HG03342 (cell line): ENCODE results near the gene ROBO3.

ENCODE experiments used
- ATAC-seq: cut with Tn5 transposase; IDR thresholded peaks from one replicate; pipeline ENCODE4 v1.9.1; 2021; ENCODE audit warnings: mild to moderate bottlenecking, moderate library complexity; ENCODE audit not compliant: unreplicated experiment

ROBO3 gene

DNA sequence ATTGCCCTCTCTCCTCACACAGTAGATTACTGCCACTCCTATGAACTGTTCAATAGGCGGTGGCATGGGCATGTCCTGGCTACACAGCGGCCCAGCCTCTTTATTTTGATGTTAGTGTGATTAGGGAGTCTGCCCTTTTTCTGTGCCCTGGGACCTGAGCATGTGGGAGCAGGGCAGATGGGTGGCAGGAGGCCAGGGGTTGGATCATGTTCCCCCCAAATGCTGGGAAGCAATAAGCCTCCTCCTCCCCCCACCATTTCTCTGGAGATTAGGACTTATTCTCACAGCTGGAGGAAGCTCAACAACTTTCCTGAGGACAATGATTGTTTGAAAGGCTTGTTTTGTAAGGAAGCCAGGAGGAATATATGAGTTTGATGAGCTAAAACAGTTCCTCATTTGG lies 54.7 kb downstream of the ROBO3 start:
- ATAC-seq: no peak

DNA sequence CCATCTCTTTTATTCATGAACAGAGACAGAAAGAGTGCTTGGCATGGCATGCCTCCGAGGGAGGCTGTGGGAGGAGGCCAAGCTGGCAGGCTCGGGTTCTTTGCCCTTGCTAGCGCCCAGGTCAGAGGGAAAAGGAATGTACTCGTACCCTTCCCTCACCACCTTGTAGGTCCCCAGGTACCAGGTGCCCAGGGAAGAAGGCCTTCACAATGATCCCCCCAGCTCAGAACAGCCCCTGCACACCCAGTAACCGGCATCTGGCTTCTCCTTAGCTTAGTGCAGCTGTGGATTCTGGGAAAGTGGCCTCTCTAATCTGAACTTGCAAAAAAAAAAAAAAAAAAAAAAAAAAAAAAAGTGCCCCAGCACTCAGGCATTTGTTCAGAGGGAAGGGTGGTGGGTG lies 55.1 kb downstream of the ROBO3 start:
- ATAC-seq: no peak

DNA sequence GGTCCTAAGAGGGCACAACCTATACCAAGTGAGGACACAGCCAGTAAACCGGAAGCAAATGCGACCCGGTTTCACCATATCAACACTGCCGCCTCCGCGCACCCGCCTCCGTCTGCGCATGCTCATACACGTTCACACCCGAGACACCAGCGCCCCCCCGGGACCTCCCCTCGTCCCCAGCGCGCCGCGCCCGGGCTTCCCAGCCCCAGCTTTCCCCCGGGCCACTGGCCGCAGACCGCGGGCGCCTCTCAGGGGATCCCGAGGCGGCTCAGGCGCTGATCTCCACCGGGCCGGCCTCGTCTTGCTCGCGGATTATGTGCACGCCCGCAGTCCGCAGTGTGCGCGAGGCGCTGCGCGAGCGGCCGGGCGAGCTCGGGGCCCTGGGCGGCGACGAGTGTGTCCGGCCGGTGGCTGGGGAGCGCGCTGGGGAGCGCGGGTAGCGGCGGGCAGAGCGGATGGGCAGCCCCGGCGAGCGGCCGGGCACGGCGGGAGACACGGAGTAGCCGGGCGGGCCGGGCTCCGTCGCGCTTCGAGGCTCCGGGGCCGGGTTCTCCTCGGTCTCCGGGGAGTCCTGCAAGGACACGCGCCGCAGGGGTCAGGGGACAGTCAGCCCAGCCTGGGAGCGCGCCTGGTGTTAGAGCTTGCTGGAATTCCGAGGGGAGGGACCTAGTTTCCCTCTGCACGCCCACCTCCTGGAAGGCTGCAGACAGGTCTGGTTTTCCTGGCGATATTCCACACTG lies 55.8 kb downstream of the ROBO3 start:
- peak; percentile 67 for ATAC-seq

DNA sequence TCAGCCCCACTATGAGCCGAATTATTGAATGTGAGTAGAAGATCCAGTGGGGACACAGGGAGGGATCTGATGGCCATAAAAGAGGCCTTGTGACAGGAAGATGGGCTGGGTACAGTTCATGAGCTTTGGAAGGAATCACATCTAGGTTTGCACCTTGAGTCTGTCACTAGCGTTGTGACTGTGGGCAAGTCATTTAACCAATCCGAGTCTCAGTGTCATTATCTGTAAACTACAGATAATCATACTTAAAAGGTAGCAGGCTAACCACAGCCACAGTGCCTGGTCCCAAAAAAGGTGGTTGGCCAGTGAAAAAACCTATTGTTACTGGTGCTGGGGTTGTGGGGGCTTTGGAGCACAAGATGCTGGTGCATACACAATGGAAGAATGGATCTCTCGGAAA lies 57.6 kb downstream of the ROBO3 start:
- no peak for ATAC-seq

DNA sequence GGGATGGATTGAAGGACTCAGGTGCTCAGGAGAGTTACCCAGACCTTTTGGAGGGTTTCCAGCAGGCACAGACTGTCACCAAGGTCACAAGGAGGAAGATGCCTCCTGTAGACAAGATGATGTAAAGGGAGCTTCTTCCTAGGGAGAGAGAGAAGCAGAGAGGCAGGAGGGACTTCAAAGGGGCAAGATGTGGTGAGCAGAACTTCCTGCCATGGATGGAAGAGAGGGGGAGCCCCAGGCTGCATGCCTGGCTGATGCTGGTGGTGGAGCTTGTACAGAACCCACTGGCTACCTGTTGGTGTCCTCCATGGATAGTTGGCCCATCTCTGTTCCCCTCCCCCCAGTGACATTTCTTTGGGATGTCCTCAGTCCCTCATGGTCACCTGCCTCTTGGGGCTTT lies 58.1 kb downstream of the ROBO3 start:
- ATAC-seq: no peak

DNA sequence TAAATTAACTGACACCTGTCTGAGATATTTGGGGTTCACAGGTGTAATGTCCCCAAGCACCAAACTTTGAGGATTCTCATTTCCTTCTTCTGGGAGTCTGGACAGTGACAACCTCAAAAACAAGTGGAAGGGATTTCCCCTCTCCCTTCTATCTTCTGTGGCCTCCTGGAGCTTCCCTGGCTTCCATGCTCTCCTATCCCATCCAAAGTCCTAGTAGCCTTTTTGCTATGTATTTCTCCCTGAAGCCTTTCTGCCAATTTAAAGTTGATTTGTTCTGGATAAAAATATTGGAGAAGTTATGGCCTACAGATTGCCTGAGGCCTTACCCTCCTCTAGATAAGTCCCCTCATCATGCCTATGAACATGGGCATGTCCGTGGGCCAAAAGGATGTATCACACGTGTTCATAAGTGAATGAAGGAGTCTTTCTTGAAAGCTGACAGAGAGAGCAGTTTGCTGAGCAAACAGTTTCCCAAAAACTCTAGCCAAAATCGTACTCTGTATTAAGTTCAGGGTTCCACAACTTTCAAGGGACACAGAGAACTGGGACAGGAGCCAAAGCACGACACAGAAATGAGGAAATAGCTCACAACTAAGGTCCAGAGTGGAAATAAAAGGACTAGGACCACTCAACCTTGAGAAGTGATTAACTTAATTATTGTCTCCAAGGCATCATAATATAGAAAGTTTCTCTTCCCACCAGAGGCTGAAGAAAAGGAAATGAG lies 63.9 kb downstream of the ROBO3 start:
- no peak for ATAC-seq

DNA sequence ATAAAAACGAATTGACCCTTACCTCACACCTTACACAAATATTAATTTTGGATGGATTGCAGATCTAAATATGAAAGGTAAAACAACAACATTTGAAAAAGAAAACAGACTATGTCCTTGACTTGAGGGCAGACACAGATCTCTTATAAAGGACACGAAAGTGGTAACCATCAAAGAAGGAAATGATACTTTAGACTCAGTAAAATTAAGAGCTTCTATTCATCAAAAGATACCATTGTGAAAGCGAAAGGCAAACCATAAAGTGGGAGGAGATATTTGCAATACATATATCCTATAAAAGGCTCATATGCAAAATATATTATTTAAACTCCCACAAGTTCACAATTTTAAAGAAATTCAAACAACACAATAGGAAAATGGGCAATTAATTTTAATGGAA lies 65.6 kb downstream of the ROBO3 start:
- ATAC-seq: peak; percentile 92
